ENCODE results near the gene KCNK13.
"Not testable (repeated sequence)": the region's sequence is repeated elsewhere in the genome, so short reads cannot be mapped to it uniquely, and the experiment has no call there.

KCNK13 gene

DNA sequence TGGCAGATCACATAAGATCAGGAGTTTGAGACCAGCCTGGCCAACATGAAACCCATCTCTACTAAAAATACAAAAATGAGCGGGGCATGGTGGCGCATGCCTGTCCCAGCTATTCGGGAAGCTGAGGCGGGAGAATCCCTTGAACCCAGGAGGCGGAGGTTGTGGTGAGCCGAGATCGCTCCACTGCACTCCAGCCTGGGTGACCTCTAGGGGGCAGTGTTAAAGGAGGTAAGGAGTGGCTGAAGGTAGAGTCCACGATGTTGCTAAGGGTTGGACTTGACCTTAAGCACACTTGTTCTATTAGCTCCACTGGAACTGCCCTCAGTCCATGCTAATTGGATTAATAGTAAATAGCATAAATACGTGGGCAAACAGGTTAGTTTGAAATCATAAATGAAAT lies 132.1 kb downstream of the KCNK13 start:
- DNase-seq (ENCODE audit: low spot score) = no peak

DNA sequence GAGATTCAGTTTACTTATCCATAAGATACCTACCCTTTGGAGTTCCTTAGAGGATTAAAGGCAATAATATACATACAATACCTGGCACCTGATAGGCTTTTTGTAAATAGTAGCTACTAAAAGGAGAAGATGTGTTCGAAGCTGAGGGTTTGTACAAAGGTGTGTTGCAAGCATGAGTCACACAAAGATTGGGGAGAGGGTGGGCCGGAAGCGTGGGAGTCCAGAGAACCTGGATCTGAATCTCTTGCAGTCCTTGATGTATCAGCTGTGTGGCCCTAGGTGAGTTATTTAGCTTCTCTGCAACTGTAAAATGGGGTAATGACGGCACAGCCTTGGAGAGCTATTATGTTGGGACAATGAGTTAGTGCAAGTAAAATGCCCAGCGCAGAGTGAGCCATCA lies 132.9 kb downstream of the KCNK13 start:
- no peak for DNase-seq (ENCODE audit: low spot score)

- no peak for DNase-seq (ENCODE audit: low spot score)
Measured at GRCh38 chr14:90198541-90199060, 136.8 kb downstream of the KCNK13 start.

DNA sequence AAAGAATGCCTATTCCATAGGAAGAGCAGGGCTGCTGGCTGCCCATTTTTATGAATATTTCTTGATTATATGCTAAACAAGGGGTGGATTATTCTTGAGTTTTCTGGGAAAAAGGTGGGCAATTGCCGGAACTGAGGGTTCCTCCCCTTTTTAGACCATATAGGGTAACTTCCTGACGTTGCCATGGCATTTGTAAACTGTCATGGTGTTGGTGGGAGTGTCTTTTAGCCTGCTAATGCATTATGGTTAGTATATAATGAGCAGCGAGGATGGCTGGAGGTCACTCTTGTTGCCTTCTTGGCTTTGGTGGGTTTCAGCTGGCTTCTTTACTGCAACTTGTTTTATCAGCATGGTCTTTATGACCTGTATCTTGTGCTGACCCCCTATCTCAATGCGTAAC lies 138.8 kb downstream of the KCNK13 start:
- DNase-seq (ENCODE audit: low spot score) = not testable (repeated sequence)

- no peak for DNase-seq (ENCODE audit: low spot score)
Measured at GRCh38 chr14:90201344-90201743, 139.6 kb downstream of the KCNK13 start.

DNA sequence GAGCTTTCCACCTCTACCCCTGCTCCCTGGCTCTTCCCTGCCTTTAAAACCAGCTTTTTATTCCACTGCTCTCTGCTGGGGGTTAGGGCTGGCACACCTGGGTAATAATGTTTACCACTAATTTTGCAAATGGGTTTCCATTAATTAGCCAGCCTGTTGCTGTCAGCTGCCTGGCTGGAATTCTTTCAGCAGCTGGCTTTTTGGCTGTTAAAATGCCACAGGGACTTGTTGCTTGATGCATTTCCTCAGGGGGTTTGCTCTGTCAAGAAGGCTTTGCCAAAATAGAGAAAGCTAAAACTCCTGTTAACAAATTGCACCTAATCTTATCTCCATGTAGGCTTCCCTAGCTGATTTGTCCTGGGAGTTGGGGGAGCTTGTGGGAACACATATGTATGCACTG lies 142.7 kb downstream of the KCNK13 start:
- no peak for DNase-seq (ENCODE audit: low spot score)

DNA sequence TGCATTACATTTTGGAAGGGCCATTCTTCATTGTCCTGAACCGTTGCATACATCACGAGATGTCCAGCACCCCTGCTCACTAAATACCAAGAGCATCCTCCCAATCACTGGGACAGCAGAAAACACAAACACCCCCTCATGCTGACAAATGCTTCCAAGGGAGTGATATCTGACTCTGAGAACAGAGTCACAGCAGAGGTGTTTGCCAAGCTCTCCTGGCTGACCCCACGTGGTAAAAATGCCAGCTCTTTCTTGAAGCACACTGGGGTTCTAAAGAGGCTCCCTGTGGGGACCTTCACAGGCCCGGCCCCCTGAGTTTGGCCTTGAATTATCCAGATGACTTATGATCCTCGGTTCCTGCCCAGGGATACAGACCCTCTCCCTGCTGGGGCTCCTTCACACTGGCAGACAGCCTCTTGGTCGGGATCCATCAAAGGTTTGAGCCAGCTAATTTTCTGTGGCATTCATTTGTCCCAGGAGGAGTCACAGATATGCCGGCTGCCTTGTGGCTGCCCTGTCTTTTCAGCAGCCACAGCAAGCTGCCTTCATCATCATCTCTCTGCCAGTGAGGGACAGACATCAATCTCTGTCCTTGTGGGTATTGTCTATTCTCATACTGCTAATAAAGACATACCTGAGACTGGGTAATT lies 151.4 kb downstream of the KCNK13 start:
- DNase-seq (ENCODE audit: low spot score) = no peak

DNA sequence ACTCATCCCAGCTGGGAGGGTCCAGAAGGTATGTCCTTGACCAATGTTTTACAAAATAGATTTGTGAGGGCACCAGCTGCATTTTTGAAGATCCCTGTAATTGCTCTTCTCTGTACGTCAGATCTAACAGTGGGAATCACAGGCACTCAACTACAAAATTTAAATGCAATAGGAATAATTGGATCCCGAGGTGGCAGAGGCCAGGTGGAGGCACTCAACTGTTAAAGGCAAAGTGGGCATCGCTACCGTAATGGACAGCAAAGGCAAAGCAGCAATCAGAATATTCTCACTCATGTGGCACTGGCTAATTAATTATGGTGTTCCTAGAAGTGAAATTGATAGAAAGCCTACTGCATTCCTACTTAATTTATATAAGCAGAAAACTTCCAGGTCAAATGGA lies 166.7 kb downstream of the KCNK13 start:
- no peak for DNase-seq (ENCODE audit: low spot score)

- DNase-seq (ENCODE audit: low spot score) = not testable (repeated sequence)
Measured at GRCh38 chr14:90229942-90230341, 168.1 kb downstream of the KCNK13 start.

Data from kidney capillary endothelial cell (primary cell).